ENCODE data around the gene DPP7.
"Not testable (repeated sequence)": the region's sequence is repeated elsewhere in the genome, so short reads cannot be mapped to it uniquely, and the experiment has no call there.

Gene DPP7

DNA sequence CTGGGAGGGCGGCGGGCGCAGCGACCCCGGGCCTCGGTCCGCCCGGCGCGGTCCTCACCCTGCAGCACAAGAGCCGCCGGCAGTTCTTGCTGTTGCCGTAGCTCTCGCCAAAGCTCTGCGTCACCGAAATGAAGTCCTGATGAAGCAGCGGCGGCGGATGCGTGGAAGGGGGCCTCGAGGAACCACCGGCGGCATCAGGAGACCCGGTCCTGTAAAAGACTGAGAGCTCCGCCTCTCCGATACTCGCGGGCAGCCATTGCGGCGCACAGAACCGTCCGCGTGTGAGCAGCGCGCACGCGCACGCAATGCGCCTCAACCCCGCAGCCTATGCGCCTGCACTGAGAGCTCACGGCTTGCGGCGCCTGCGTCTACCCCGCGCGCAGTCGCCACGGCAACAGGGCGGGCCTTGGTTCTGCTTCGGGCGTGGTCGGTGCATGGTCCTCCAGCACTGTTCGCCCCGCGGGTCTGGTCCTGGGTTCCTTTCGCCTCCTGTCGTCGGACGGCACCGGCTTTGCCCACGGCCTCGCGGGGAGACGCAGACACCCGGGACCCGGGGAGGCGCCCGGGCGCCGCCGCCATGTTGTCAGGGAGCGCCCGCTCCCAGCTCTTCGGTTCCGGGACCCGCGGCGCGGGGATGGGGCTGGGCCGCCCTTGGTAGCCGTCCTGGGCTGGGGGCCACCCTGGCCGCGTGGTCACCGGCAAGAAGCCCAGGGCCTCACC, 15.1 kb upstream of the DPP7 start:
- DNase-seq (ENCODE audit: low spot score): peak; percentile 93

DNA sequence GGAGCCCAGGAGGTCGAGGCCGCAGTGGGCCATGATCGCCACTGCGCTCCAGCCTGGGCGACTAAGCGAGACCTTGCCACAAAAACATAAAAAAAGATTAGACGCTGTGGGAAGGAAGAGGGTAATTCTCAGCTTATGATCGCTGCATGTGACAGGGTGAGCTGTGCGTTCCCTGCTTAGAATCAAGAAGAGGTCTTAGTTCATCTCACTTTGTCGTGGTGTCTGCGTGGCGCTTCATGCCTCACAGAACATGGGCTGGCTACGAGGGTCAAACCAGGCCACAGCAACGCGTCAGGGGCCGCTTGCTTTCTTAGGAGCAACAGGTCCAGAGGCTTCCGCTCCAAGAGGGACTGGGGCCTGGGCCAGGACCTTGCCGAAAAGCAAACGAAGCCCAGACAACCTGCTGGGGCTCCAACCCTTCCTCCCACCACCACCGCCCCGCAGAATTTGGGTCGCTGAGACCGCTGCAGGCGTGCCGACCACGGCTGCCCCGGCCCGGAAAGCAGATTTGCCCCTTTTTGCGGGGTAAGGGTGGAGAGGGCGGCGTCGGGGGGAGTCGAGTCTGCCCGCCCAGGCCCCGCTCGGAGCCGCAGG, 14.4 kb upstream of the DPP7 start:
- no peak for DNase-seq (ENCODE audit: low spot score)

DNA sequence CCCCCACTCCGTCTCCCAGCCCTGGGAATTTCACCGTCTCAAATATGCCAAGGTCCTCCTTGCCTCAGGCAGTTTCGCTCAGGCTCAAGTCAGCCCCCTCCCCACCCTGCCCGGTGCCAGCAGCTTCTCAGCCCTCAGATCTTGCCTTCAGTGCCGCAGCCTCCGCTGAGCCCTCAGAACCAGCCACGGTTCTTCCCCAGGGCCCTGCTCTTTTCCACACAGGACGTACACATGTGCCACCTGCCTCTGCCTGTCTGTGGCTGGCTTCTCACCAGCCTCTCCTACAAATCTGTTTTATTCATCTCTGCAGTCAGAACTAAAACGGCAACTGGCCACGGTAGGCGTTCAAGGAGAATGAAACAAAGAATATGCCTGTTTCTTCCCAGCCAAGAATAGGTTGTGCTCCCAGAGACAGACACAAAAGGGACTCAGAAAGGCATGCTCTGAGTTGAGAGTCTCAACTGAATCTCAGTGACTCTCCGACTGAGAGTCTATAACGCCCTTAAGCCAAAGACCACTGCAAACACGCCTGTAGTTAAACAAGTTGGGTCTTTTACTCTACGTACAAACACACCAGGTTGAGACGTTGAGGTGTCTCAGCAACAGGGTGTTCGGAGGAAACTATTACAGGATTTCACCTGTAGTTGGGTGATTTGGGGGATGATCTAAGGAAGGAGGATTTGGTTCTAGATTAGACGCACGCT, 13.8 kb upstream of the DPP7 start:
- no peak for DNase-seq (ENCODE audit: low spot score)

DNA sequence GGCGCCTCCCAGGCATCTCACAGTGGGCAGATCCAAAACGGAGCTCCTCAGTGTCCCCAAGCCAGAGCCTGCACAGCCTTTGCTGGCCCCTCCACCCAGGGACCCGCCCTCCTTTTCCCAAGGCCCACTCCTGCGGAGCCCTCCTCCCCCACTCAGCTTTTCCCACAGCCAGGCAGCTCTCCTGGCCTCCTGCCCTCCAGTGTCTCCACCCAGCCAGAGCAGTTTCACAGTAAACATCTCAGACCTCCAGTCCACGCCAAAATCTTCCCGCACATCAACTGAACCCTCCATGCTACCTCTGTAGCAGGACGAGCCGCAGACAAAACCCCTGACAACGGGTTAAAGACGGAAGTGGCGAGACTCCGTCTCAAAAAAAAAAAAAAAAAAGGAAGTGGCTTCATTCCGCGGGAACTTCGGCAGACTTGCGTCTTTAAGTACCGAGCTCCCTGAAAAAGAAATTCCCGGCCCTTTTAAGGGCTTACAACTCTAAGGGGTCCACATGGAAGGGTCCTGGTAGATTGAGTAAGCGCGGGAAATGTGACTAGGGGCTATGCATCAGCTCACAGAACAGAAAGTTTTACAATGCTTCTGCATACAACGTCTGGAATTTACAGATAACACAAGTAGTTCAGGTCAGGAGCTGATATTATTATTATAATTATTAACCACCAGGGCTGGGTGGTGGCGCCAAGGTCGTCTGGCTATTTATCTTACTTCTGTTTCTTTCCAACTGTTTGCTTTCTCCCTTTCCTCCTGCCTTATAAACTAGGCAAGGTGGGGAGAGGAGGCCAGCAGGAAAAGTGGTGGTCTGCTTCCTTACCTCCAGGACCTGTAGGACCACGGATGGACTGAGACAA, 13.0 kb upstream of the DPP7 start:
- DNase-seq (ENCODE audit: low spot score): no peak

DNA sequence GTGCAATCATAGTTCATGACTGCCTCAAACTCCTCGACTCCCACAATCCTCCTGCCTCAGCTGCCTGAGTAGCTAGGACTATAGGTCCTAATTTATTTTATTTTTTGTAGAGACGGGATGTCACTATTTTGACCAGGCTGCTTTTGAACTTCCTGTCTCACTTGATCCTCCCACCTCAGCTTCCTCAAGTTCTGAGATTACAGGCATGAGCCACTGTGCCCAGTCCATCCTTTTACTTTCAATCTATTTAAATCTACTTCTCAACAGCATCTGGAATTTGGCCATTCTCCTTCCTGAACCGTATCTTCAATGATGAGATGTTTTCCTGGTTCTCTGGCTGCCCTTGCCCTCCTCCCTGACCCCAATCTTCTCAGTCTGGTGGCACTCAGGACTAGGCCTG, 12.3 kb upstream of the DPP7 start:
- no peak for DNase-seq (ENCODE audit: low spot score)

DNA sequence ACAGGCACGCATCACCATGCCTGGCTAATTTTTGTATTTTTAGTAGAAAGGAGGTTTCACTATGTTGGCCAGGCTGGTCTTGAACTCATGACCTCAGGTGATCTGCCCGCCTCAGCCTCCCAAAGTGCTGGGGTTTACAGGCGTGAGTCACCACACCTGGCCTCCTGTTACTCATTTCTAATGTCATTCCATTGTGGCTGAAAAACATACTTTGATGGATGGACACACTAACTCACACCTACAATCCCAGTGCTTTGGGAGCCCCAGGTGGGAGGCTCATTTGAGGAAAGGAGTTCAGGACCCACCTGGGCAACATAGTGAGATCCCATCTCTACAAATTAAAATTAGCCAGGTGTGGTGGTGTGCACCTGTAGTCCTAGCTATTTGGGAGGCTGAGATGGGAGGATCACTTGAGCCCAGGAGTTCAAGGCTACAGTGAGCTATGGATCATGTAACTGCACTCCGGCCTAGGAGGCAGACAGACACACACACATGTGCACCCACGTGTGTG, 9.5 kb upstream of the DPP7 start:
- not testable (repeated sequence) for DNase-seq (ENCODE audit: low spot score)

DNA sequence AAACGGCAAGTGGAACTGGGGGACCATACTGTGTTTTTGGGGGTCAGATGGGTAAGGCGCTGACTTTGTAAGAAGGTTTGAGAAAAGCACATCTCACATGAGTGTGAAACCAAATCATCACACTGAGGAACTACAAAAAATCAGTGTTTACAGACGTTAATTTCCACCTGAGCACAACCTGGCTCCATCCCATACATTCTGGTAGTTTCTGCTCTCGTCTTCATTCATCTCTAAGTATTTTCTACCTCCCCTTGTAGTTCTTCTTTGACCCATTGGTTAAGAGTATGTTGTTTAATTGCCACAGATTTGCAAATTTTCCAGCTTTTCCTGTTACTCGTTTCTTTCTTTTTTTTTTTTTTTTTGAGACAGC, 8.9 kb upstream of the DPP7 start:
- no peak for DNase-seq (ENCODE audit: low spot score)

DNA sequence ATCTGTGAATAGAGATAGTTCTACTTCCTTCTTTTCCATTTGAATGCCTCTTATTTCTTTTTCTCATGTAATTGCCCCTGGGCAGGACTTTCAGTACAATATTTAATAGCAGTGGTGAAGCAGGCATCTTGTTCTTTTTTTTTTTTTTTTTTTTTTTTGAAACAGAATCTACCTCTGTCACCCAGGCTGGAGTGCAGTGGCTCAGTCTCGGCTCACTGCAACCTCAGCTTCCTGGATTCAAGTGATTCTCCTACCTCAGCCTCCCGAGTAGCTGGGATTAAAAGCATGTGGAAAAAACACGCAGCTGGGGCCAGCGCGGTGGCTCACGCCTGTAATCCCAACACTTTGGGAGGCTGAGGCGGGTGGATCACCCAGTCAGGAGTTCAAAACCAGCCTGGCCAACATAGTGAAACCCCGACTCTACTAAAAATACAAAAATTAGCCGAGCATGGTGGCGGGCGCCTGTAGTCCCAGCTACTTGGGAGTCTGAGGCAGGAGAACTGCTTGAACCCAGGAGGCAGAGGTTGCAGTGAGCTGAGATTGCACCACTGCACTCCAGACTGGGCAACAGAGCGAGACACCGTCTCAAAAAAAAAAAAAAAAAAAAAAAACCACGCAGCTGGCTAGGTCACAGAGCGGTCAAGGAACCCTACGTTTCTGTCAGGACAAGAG, 8.4 kb upstream of the DPP7 start:
- DNase-seq (ENCODE audit: low spot score): not testable (repeated sequence)

DNA sequence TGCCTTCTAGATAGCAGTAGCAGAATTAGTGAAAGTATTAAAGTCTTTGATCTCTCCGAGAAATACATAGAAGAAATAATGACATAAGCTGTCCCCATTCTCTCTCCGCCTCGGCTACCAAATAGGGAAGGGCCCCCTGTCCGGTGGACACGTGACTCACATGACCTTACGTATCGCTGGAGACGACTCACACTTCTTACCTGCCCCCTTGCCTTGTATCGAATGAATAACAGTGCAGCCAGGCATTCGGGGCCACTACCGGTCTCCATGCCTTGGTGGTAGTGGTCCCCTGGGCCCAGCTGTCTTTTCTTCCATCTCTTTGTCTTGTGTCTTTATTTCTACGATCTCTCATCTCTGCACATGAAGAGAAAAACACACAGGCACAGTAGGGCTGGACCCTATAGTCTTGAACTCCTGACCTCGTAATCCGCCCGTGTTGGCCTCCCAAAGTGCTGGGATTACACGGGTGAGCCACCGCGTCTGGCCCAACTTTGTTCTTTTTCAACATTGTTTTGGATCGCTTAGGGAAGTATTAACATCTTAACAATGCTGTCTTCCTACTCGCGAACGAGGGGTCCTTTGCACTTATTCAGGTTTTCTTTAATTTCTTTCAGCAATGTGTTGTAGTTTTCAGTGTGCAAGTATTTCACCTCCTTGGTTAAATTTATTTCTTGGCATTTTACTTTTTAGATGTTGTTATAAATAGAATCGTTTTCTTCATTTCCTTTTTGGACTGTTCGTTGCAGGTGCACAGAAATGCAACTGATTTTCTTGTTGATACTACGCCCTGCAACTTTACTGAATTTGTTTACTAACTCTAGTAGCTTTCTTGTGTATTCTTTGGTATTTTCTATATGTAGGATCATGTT, 7.6 kb upstream of the DPP7 start:
- DNase-seq (ENCODE audit: low spot score): not testable (repeated sequence)

DNA sequence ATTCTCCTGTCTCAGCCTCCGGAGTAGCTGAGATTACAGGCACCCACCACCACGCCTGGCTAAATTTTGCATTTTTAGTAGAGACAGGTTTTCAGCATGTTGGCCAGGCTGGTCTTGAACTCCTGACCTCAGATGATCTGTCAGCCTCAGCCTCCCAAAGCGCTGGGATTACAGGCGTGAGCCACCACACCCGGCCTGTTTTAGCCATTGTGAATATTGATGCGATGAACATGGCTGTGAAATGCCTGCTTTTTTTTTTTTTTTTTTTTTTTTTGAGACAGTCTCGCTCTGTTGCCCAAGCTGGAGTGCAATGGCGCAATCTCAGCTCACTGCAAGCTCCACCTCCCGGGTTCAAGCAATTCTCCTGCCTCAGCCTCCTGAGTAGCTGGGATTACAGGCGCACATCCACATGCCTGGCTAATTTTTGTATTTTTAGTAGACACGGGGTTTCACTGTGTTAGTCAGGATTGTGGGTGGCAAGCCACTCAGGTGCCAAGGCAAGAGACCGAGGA, 3.6 kb upstream of the DPP7 start:
- not testable (repeated sequence) for DNase-seq (ENCODE audit: low spot score)

DNA sequence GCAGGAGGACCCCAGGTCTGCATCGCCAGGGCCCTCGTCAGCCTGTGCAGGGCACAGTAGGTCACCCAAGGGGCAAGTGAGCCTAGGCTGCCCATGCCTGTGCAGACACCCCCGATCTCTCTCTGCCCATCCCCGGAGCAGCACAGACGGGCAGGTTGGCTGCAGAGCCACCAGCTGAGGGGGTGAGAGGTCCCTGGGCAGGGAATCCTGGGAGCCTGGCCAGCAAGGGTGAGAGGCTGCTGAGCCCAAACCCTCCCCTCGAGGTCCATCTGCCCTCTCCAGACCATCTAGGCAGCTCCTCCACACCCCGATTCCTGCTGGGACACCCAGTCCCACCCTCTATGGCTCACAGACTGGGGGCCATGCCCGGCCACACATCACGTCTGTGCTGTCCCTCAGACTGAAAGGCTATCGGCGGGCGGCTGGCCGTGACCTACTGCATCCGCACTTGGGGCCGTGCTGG, 2.8 kb upstream of the DPP7 start:
- DNase-seq (ENCODE audit: low spot score): no peak

DNA sequence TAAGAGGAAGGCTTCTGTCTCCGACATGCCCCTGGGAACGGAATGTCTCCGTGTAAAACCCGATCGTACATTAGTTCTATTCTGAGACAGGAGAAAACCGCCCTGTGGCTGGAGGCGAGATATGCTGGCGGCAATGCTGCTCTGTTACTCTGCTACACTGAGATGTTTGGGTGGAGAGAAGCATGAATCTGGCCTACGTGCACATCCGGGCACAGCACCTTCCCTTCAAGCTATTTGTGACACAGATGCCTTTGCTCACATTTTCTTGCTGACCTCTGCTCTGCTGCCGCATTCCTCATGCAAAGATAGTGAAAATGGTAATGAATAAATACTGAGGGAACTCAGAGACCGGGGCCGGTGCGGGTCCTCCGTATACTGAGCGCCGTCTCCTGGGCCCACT, 2.2 kb upstream of the DPP7 start:
- DNase-seq (ENCODE audit: low spot score): no peak

DNA sequence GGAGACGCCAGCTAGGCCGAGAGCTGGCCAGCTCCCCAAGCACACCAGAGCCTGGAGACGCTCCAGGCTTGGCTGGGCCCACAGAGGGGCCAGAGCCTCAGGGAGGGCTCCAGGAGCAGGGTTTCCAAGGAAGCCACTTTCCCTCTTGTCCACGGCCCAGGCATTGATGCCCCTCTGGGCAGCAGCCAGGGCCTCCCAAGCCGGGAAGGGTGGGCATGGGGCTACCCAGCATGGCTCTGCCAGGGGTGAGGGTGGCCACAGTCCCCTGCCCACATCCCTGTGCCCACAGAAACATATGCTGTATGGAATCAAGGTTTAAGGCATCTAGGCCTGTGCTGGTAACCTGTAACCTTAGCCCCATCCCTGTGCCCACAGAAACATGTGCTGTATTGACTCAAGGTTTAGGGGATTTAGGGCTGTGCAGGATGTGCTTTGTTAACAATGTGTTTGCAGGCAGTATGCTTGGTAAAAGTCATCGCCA, 1.5 kb upstream of the DPP7 start:
- DNase-seq (ENCODE audit: low spot score): no peak

DNA sequence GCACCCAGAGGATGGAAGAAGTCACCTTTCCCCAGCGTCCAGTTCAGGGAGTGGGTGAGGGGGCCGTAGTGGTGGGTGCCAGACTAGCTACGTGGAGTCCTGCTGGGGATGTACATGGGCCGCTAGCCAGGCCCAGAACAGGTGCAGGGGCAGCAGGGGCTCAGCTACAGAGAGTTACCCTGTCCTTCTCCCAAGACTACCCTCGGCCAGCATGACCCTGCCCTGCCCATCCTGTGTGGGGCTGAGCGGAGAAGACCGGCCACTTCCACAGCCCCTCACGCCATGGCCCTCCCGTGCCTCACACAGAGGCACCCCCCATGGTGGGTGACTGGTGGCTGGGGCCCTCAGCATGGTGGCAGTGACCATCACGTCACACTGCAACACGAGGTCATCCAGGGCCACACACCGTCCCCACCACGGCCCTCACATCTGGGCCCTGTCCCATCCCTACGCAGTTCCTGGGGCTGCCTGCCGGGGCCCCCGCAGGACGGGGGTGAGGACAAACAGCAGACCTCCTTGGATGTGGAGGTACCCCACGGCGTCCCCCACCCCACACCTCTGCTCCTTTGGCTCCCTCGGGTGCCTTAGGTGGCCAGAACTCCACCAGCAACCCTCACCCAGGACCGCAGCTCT, 977 bp upstream of the DPP7 start:
- no peak for DNase-seq (ENCODE audit: low spot score)

DNA sequence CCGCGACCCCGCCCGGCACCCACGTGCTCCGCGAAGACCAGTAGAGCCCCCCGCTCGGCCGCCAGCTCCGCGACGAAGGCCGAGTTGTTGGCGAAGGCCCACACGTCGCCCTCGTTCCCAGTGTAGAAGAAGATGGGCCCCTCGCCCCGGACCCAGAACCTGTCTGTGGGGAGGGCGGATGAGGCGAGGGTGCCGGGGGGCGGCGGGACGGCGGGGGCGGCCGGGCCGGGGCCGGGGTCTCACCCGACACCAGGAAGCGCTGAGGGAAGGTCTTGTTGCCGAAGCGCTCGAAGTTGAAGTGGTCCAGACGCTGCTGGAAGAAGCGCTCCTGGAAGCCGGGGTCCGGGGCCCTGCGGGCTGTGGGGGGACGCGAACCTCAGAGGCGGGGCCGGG, 317 bp downstream of the DPP7 start:
- DNase-seq (ENCODE audit: low spot score): no peak

DNA sequence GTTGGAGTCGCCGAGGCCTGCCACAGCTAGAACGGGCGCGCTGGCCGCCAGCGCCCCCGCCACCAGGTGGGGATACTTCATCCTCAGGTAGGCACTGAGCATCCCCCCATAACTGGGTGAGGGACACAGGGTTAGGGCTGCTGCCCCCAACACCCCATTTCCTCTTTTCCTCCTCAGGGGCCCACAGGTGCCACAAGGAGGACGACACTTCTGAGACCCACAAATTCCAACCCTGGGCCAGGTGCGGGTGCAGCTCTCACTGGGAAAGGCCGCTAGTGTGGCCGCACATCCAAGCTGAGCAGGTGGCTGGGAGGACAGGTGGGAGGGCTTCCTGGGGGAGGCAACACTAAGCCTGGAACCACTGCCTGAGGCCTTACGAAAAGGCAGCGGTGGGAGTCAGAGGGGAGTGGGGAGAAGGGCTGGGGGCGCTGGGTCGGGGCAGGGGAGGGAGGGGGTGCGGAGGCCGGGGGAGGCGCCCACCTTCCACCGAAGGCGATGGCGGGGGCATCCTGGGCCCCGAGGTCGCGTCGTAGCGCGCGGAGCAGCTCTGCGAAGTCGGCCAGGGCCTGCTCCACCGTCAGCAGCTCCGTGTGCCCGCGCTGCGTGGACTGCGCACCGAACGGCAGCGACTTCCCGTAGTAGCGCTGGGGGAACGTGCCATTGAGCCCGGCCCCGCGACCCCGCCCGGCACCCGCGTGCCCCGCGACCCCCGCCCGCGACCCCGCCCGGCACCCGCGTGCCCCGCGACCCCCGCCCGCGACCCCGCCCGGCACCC, 961 bp downstream of the DPP7 start:
- no peak for DNase-seq (ENCODE audit: low spot score)

DNA sequence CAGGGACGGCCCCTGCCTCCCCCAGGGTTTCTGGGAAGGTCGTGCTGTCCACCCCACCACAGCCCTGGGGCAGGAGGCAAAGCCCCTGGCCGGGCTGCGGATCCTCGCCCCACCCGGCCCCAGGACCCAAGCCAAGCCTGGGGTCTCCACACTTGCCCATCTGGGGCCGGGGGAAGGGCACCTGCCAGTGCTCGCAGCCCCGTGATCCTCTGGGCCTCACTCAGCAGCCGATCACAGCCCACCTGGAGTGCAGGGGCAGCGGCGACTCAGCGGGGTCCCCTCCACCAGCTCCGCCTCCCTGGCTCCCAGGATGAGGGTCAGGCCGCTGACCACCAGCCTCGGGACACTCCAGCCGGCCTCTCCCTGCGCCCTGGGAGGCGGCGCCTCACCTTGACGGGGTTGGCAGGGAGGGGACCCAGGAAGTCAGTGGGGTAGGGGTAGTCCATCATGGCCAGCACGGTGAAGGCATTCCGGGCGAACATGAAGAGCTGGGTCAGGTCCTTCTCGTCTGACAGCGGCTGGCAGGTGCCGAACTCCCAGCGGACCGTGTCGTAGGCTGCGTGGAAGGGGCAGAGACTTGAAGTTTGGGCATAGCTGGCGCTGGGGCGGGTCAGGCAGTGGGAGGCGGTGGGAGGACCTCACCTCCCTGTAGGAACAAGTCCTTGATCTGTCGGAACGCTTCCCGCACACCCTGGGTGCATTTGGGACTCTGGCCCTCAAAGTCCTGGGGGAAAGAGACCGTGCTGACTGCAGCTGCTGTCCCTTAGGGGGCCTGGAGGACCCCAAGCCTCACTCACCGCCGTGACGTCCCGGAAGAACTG, 1.8 kb downstream of the DPP7 start:
- DNase-seq (ENCODE audit: low spot score): no peak

All from cerebellar cortex (tissue), 1 donor.